ENCODE data around the gene TTC6.

Gene TTC6

DNA sequence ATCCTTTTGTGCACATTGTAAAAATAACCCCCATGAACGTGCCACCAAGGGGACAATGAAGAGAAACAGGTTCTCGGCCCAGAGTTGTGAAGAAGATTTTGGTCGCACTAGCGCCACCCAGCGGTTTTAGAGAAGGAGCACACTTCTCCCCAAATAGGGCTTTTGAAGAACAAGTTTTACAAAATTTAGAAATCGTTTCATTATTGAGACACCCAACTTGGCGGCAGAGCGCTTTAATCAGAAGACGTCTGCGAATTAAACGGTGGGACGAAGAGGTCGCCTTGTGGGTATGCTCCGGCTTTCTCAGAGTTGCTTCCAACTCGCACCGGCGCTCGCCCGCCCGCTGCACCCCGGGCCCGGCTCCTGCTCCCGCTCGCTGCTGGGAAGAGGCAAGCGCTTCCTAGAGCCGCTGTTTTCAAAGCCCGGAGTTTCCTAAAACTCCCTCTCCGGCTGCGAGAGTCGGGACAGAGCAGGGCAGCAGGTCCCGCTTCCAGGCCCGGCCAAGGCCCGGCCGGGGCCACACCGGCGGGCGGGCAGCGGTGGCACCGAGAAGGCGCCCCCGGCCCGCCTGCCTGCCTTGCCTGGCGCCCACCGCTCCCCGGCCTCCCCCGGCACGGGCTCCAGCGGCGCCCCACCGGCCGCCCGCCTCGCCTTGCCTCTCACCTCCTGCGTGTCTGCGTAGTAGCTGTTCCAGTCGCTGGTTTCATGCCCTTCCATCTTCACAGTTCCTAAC, 1.0 kb upstream of the TTC6 start:
- Histone ChIP-seq H3K27me3 (ENCODE audit: insufficient read depth, low read depth, severe bottlenecking) (peaks cover 89% of the 10 kb centered on the region), H3K4me3 (ENCODE audit: low read depth, low read length) (peak overlapping the region; percentile 43), H3K36me3 (no peaks in the 10 kb centered on the region; the same call in 1 of the 2 replicates), H3K9me3 (ENCODE audit: severe bottlenecking) (peaks cover 6% of the 10 kb centered on the region), H3K27ac (no peak overlapping the region; the same call in 1 of the 2 replicates)
- TF ChIP-seq, protein P1, sequence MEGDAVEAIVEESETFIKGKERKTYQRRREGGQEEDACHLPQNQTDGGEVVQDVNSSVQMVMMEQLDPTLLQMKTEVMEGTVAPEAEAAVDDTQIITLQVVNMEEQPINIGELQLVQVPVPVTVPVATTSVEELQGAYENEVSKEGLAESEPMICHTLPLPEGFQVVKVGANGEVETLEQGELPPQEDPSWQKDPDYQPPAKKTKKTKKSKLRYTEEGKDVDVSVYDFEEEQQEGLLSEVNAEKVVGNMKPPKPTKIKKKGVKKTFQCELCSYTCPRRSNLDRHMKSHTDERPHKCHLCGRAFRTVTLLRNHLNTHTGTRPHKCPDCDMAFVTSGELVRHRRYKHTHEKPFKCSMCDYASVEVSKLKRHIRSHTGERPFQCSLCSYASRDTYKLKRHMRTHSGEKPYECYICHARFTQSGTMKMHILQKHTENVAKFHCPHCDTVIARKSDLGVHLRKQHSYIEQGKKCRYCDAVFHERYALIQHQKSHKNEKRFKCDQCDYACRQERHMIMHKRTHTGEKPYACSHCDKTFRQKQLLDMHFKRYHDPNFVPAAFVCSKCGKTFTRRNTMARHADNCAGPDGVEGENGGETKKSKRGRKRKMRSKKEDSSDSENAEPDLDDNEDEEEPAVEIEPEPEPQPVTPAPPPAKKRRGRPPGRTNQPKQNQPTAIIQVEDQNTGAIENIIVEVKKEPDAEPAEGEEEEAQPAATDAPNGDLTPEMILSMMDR (IDR thresholded peaks at IDR 0.05; ENCODE audit: low read depth, low read length): peak; percentile 72
- DNase-seq: peak; percentile 68

GRCh38 chr14:37595809-37596621, 586 bp downstream of the TTC6 start:
- Histone ChIP-seq H3K27ac (peak overlapping the region; percentile 53), H3K9me3 (ENCODE audit: severe bottlenecking) (peaks cover 6% of the 10 kb centered on the region)

GRCh38 chr14:37596790-37597472, 1.5 kb downstream of the TTC6 start:
- Histone ChIP-seq H3K27ac (no peak overlapping the region; the same call in 1 of the 2 replicates), H3K4me3 (ENCODE audit: low read depth, low read length) (no peak overlapping the region), H3K36me3 (no peaks in the 10 kb centered on the region), H3K27me3 (ENCODE audit: insufficient read depth, low read depth, severe bottlenecking) (peaks cover 91% of the 10 kb centered on the region), H3K9me3 (ENCODE audit: severe bottlenecking) (peaks cover 6% of the 10 kb centered on the region)
- TF ChIP-seq, protein P1 (IDR thresholded peaks at IDR 0.05; ENCODE audit: low read depth, low read length): no peak
- DNase-seq: no peak

More at GRCh38 chr14:37595809-37596621, 586 bp downstream of the TTC6 start:
- Histone ChIP-seq H3K4me3 (ENCODE audit: low read depth, low read length) (peak overlapping the region; percentile 33), H3K27me3 (ENCODE audit: insufficient read depth, low read depth, severe bottlenecking) (peaks cover 91% of the 10 kb centered on the region), H3K36me3 (no peaks in the 10 kb centered on the region; the same call in 1 of the 2 replicates)
- peak; percentile 71 for DNase-seq
- TF ChIP-seq, protein P1 (IDR thresholded peaks at IDR 0.05; ENCODE audit: low read depth, low read length): no peak

DNA sequence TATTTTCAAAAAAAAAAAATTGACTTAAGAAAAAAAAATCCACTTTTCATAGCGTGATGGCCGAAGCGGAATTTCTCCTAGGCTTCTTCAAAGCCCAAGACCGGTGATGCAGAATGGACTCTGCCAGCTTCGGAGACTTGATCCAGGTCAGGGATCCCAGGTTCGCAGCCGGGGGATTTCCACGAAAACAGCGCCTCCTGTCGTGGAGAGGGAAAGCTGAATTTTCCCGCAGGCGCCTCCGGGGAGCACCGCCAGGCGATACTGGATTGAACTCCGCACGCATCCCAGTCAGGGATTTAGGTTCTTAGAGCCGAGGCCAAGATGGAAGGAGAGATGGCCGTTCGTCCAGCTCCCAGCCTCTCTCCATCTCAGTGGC, 2.1 kb downstream of the TTC6 start:
- H3K9me3 ChIP-seq (ENCODE audit: severe bottlenecking): peaks cover 1% of the 10 kb centered on the region
- H3K27ac ChIP-seq: no peak overlapping the region
- DNase-seq: peak; percentile 38
- H3K4me3 ChIP-seq (ENCODE audit: low read depth, low read length): no peak overlapping the region
- peaks cover 91% of the 10 kb centered on the region for H3K27me3 ChIP-seq (ENCODE audit: insufficient read depth, low read depth, severe bottlenecking)
- no peaks in the 10 kb centered on the region for H3K36me3 ChIP-seq
- TF ChIP-seq, protein P1 (IDR thresholded peaks at IDR 0.05; ENCODE audit: low read depth, low read length): no peak

DNA sequence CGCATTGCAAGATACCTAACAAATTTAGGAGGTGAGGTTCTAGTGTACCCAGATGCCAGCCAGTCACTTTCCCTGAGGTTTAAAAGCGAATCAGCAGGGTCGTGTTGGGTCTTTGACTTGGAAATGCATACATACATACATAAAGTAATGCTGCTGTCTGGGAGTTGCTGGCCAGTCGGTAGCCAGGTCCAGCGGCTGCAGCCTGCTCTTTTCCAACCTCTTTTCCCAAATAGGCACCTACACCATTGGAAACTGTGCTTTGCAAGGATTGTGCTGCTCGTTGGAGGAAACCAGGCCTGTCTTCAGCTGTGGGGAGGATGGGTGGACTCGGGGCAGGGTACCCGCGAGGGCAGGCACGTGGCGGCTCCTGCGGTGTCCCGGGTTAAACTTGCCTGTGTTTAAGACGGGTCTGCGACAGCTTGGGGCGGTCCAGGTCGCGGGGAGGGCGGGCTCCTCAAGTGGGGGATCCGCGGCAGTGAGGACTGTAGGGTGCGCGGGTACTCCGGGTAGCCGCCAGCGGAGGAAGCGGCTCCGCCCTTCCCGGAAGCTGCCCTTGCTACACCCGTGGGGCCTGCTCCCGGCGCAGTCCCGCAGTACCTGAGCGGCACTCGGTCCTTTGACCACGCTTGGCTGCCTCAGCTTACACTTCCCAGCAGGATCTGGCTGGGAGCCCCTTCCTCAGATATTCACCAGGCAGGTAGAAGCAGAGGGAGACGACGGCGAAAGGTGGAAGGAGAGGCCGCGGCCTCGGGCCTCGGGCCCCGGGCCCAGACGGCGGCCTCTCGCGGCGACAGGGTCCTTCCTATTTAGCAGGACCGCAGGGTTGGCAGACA, 2.7 kb downstream of the TTC6 start:
- peak overlapping the region; percentile 44 for H3K4me3 ChIP-seq (ENCODE audit: low read depth, low read length)
- peaks cover 91% of the 10 kb centered on the region for H3K27me3 ChIP-seq (ENCODE audit: insufficient read depth, low read depth, severe bottlenecking)
- H3K9me3 ChIP-seq (ENCODE audit: severe bottlenecking): no peaks in the 10 kb centered on the region
- H3K36me3 ChIP-seq: no peaks in the 10 kb centered on the region
- TF ChIP-seq, protein P1 (IDR thresholded peaks at IDR 0.05; ENCODE audit: low read depth, low read length): no peak
- H3K27ac ChIP-seq: peak overlapping the region; percentile 50
- DNase-seq: peak; percentile 49
